Activated CD4-positive, CD25-positive, alpha-beta regulatory T cell treated with anti-CD3 and anti-CD28 coated beads, Interleukin-2, amount 50 U/mL, for 72 hours (primary cell): ENCODE measurements around the gene ADD3.

Experiments used
- DNase-seq: peaks from one replicate; pipeline ENCODE4 v3.0.0; 2021

The ADD3 gene

DNA sequence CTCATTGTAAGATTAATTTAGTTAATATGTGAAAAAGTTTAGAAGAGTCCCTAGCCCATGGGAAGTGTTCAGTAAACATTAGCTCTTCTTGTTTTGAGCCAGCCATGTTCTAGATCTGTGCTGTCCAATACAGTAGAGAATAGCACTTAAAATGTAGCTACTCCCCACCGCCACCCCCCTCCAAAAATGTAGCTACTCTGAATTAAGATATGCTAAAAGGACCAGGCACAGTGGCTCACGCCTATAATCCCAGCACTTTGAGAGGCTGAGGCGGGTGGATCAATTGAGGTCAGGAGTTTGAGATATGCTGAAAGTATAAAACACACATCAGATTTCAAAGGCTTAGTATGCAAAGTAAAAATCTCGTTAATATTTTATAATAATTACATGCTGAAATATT, 152.3 kb downstream of the ADD3 start:
- DNase-seq = no peak

GRCh38 chr10:110160522-110160921, 152.7 kb downstream of the ADD3 start:
- DNase-seq = no peak

DNA sequence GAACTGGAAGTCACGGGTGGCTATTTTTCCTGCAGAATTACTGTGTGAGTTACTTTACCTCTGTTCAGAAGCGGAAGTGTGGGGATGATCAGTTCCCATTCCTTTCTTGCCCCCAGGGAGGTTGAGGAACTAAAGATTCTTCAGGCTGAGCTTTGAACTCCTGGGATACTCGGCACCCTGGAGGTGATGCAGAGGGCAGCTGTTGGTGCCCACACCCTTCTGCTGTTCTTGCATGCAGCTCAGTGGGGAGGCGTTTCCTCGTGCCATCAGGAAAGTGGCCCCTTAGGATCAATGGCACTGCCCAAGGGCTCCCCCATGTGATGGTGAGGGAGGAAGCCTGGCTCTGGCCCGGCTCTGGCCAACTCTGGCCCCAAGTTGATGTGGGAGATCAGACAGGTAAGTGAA, 155.0 kb downstream of the ADD3 start:
- DNase-seq = no peak

- DNase-seq = no peak
Observed at GRCh38 chr10:110163192-110163773, 155.5 kb downstream of the ADD3 start.

DNA sequence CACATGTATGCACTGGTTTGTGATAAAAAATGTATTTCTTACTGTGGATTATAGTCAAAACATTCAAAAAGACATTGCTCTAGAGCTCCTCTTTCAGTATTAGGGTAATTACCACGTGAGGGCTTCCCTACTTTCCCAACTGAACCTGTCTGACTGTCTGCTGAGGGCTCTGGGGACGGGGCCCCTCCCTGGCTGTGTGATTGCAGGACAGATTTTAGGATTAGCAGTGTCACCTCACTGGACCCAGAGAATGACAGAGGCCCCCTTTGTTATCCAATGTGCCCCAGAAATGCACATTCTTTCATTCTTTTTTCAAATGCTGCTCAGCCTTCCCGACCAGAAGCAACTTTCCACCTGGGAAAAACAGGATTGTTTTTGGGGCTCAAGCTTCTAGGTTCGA, 156.1 kb downstream of the ADD3 start:
- no peak for DNase-seq

- DNase-seq = no peak
Observed at GRCh38 chr10:110165239-110165638, 157.5 kb downstream of the ADD3 start.

DNA sequence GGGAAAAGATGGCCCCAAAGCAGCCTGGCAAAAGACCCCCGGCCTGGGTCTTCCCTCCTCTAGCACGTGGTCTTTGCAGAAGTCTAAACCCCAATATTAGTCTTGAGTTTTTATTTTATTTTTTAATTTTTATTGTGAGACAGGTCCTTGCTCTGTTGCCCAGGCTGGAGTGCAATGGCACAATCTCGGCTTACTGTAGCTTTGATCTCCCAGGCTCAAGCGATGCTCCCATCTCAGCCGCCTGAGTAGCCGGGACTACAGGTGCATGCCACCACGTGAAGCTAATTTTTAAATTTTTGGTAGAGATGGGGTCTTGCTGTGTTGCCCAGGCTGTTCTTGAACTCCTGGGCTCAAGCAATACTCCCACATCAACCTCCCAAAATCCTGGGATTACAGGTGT, 159.4 kb downstream of the ADD3 start:
- DNase-seq = no peak

GRCh38 chr10:110168601-110169481, 161.1 kb downstream of the ADD3 start:
- no peak for DNase-seq

GRCh38 chr10:110169586-110169985, 161.8 kb downstream of the ADD3 start:
- DNase-seq = no peak

- no peak for DNase-seq
Observed at GRCh38 chr10:110170142-110170971, 162.6 kb downstream of the ADD3 start.

DNA sequence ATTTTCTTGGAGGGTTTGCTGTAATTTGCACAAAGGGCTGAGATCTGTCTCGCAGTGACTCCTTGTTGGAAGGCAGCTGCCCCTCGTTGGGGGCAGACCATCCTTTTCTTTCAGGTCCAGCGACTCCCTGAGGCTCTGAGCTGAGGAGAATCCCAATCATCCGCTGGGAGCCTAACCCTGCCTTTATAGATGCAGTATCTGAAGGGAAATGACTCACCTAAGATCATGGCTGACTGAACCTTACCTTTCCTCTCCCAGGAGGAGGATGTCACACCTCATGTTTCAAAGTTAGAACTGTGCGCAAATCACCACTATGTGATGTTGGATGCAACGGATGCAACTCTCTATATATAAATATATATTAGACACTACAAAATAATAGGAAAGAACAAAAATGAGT, 163.2 kb downstream of the ADD3 start:
- no peak for DNase-seq

- no peak for DNase-seq
Observed at GRCh38 chr10:110172155-110172554, 164.4 kb downstream of the ADD3 start.

DNA sequence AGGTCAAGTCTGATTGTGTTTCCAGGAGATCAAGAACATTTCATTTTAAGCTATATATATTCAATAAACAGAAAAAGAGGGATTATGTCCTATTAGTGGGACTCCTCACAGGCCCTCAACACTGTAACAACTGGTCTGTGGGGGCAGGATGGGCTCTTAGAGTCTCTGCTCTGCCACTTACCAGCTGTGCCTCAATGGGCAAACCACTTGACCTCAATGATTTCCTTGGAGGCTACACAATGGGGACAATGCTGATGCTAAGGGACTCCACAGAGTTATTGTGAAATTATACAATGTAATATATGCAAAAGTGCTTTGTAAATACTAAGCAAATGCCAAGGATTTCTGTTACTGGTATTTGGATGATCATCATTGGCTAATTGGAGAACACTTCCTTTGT, 166.4 kb downstream of the ADD3 start:
- DNase-seq = no peak

DNA sequence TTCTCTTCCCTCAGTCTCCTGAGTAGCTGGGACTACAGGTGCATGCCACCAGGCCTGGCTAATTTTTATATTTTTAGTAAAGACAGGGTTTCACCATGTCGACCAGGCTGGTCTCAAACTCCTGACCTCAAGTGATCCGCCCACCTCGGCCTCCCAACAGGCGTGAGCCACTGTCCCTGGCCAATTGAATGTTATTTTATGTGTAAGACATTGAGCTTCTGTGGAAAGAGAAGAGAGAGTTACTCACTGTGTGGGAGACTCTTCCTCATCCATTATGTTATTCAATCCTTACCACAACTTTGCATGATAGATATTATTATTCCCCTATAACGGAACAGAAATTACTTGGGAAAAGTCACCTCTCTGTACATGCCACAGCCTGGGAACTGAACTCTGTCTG, 167.0 kb downstream of the ADD3 start:
- no peak for DNase-seq

GRCh38 chr10:110175406-110175805, 167.6 kb downstream of the ADD3 start:
- no peak for DNase-seq

- DNase-seq = no peak
Observed at GRCh38 chr10:110176141-110177030, 168.6 kb downstream of the ADD3 start.

GRCh38 chr10:110179220-110179619, 171.4 kb downstream of the ADD3 start:
- no peak for DNase-seq

DNA sequence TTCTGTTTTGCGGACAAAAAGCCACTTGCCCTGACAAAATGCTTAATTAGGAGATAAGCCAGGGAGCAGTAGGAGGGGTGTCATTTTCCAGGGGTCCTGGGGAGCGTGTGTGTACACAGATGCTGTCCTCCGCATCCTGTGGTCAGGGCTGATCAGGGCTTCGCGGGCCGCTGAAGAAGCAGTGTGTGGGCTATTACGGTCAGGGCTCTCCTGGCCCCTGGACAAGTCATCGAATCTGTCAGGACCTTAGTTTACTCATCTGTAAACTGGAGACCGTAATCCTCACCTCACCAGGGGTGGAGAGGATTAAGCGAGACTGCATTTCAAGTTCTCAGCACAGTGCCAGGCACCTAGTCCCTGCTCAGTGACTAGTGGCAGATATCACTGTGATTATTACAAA, 173.7 kb downstream of the ADD3 start:
- no peak for DNase-seq

DNA sequence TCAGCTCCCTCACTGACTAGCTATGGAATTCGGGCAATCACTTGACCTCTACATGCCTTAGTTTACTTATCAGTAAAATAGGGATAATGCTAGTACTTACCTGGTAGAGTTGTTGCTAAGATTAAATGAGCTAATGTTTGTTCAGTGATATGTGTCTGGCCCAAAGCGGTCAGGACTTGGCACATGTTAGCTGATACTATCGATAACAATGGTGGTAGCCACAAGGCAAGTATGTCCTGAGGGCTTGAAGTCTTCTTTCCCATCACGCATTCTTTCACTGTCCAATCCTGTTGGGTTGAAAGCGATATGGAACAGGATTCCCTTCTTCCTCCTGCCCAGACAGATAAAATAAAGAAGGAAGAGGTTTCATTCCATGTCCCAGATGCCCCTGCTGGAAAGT, 174.1 kb downstream of the ADD3 start:
- no peak for DNase-seq

DNA sequence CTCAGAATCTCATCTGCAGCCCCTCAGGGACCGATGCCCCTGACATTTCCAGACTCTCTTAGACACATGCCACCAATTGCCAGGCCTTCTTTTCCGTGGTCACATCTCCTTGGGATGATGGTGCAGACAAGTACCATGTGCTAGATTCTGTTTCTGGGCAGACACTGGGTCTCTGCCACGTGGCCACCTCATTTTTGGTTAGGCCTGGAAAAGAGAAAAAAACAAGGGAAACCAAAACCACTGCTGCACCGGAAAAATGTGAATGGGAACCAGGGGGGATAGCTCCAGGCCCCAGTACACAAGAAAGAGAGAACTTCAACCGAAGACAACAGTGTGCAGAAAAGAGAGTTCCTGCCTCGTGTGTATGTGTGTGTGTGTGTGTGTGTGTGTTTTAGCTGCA, 176.6 kb downstream of the ADD3 start:
- no peak for DNase-seq
